Measurements from ENCODE around the gene ITM2B.
"Not testable (repeated sequence)": the region's sequence is repeated elsewhere in the genome, so short reads cannot be mapped to it uniquely, and the experiment has no call there.

Gene ITM2B

DNA sequence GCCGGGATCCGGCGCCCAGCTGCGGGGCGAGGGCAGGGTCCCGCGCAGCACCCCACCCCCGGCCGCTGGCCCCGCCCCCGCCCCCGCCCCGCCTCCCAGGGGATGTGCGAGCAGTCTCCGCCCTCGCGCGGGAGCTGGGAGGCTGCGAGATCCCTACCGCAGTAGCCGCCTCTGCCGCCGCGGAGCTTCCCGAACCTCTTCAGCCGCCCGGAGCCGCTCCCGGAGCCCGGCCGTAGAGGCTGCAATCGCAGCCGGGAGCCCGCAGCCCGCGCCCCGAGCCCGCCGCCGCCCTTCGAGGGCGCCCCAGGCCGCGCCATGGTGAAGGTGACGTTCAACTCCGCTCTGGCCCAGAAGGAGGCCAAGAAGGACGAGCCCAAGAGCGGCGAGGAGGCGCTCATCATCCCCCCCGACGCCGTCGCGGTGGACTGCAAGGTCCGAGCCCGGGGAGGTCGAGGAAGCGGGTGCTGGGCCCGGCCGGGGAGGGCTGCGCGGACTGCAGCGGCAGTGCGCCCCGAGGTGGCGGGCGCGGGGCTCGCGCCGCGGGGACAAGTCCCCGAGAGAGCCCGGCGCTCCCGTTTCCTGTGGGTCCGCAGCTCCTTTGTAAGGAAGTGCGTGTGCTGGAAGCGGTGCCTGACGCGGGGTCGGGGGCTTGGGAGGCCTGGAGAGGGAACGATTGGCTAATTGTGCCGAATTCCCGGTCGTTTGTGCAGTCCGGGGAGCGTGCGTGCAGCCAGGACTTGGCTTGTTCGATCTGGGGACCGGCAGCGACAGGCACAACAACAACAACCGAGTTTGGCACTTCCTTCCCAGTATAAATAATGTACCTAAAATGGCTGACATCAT is at the start of gene ITM2B:
Gene ITM2B, plus strand, starts transcription at position 161 of the 843 bp plus-strand sequence. Its CDS starts 155 bp downstream, at position 316.
- Histone ChIP-seq H3K27ac (ENCODE audit: low read depth, low read length) (peak within 1 kb of the TSS; percentile 97), H3K36me3 (ENCODE audit: insufficient read depth, low read length) (no peaks in the 10 kb centered on the region), H3K4me3 (ENCODE audit: low read depth in 1 of 2, low read length in 2 of 2) (peak within 1 kb of the TSS; percentile 76 to 99)

DNA sequence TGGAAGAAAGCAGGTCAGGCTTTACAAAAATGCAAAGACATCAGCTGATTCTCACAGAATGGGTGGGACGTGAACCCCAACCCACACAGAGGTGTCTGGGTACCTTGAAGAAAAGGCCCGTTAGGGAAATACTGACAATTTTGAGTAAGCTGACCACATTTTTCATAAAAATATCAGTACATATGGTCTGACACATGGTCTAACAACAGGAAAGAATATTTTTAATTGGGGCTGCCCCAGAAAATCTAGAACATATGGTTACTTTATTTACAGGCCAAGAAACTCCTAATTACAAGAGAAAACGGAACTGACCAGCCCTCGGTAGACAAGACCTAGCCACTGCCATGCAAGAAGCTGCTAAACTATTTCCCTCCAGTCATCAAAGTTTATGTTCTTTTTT is 48.7 kb upstream of the ITM2B start:
- no peak overlapping the region for H3K27ac ChIP-seq (ENCODE audit: low read depth, low read length)

More for the DNA sequence above, at the start of gene ITM2B:
- no peaks in the 10 kb centered on the region for H3K27me3 ChIP-seq (ENCODE audit: control insufficient read depth in 1 of 2, insufficient read depth in 2 of 2, low read length in 2 of 2)
- no peaks in the 10 kb centered on the region for H3K9me3 ChIP-seq (ENCODE audit: low read length)
- peak within 1 kb of the TSS; percentile 99 for H3K9ac ChIP-seq (ENCODE audit: low read length)
- H3K4me1 ChIP-seq (ENCODE audit: insufficient read depth, low read length) = peaks cover 34% of the 10 kb centered on the region

DNA sequence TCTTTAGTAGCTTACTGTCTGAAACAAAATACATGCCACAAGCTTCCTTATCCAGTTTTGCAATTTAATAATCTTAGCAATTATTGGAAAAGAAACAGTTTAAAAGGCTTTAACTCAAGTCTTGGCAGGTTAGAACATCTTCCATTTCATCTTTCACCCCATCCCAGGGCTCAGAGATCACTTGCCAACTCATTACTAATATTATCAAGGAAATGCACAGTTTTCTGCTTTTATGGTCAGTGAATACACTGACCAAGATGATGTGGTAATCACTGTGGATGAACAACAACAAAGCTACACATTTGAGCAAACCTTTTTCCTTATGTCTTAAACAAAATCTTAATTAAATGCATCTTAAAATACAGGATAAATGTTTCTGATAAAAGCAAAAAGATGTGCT is 48.0 kb upstream of the ITM2B start:
- Histone ChIP-seq H3K27ac (ENCODE audit: low read depth, low read length) (no peak overlapping the region), H3K36me3 (ENCODE audit: insufficient read depth, low read length) (no peaks in the 10 kb centered on the region)

More for the DNA sequence above, 48.7 kb upstream of the ITM2B start:
- no peaks in the 10 kb centered on the region for H3K27me3 ChIP-seq (ENCODE audit: control insufficient read depth in 1 of 2, insufficient read depth in 2 of 2, low read length in 2 of 2)
- H3K9ac ChIP-seq (ENCODE audit: low read length) = no peak overlapping the region
- no peaks in the 10 kb centered on the region for H3K4me1 ChIP-seq (ENCODE audit: insufficient read depth, low read length)
- H3K36me3 ChIP-seq (ENCODE audit: insufficient read depth, low read length) = no peaks in the 10 kb centered on the region
- no peaks in the 10 kb centered on the region for H3K9me3 ChIP-seq (ENCODE audit: low read length)
- no peak overlapping the region for H3K4me3 ChIP-seq (ENCODE audit: low read depth in 1 of 2, low read length in 2 of 2)

DNA sequence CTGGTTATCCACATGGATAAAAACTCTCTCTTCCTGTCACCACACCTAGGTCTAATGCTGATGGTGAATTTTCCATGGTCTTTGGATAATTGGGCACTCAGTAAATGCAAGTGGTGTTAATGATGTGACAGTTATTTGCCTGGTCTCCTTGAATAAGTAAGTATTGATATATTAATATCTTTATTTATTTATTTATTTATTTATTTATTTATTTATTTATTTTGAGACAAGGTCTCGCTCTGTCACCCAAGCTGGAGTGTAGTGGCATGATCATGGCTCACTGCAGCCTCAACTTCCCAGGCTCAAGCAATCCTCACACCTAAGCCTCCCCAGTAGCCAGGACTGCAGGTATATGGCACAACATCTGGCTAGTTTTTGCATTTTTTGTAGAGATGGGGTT is 46.3 kb upstream of the ITM2B start:
- no peak overlapping the region for H3K9ac ChIP-seq (ENCODE audit: low read length)
- H3K4me3 ChIP-seq (ENCODE audit: low read depth in 1 of 2, low read length in 2 of 2) = no peak overlapping the region
- H3K4me1 ChIP-seq (ENCODE audit: insufficient read depth, low read length) = no peaks in the 10 kb centered on the region
- no peak overlapping the region for H3K27ac ChIP-seq (ENCODE audit: low read depth, low read length)
- H3K9me3 ChIP-seq (ENCODE audit: low read length) = no peaks in the 10 kb centered on the region
- no peaks in the 10 kb centered on the region for H3K36me3 ChIP-seq (ENCODE audit: insufficient read depth, low read length)
- H3K27me3 ChIP-seq (ENCODE audit: control insufficient read depth in 1 of 2, insufficient read depth in 2 of 2, low read length in 2 of 2) = no peaks in the 10 kb centered on the region

More for the DNA sequence above, 48.0 kb upstream of the ITM2B start:
- Histone ChIP-seq H3K27me3 (ENCODE audit: control insufficient read depth in 1 of 2, insufficient read depth in 2 of 2, low read length in 2 of 2) (no peaks in the 10 kb centered on the region), H3K9ac (ENCODE audit: low read length) (no peak overlapping the region), H3K9me3 (ENCODE audit: low read length) (no peaks in the 10 kb centered on the region), H3K4me3 (ENCODE audit: low read depth in 1 of 2, low read length in 2 of 2) (no peak overlapping the region), H3K4me1 (ENCODE audit: insufficient read depth, low read length) (no peaks in the 10 kb centered on the region)

DNA sequence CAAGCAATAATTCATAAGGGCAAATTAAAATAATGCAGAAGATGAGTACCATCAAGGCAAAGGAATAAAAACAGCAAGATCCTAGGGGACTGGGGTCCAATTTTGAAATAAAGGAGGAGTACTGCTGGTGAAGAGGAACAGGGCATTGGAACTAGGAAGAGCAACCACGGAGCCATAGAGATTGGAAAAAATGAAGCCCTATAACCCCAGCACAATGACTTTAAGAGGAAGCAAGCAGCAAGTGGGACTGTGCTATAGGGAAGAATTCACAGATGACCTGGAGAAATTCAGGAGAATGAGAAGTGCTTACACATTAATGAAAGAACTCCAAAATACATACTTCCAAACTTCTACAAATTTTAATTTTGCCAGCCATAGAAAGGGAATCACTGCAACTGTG is 44.9 kb upstream of the ITM2B start:
- no peaks in the 10 kb centered on the region for H3K27me3 ChIP-seq (ENCODE audit: control insufficient read depth in 1 of 2, insufficient read depth in 2 of 2, low read length in 2 of 2)
- H3K9ac ChIP-seq (ENCODE audit: low read length) = no peak overlapping the region
- no peaks in the 10 kb centered on the region for H3K9me3 ChIP-seq (ENCODE audit: low read length)
- no peaks in the 10 kb centered on the region for H3K36me3 ChIP-seq (ENCODE audit: insufficient read depth, low read length)
- no peaks in the 10 kb centered on the region for H3K4me1 ChIP-seq (ENCODE audit: insufficient read depth, low read length)
- no peak overlapping the region for H3K4me3 ChIP-seq (ENCODE audit: low read depth in 1 of 2, low read length in 2 of 2)
- H3K27ac ChIP-seq (ENCODE audit: low read depth, low read length) = no peak overlapping the region

DNA sequence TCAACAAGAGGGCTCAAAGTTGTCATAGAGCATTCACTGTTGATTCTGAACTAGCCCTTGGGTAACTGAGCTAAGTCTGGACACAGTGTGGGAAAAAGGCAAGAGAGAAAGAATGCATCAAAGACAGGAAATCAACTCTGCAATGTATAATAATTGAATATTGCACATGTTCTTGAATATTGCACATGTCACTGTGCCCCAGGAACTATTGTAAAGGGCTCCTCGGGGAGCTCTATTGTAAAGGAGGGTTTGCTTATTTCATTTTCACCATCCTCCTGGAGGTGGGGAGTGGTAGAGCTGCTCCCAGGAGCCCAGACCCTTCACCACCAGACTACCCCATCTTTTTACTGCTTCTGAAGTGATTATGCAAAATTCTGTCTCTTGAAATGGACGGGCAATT is 44.4 kb upstream of the ITM2B start:
- H3K9me3 ChIP-seq (ENCODE audit: low read length) = no peaks in the 10 kb centered on the region
- no peak overlapping the region for H3K27ac ChIP-seq (ENCODE audit: low read depth, low read length)
- no peak overlapping the region for H3K9ac ChIP-seq (ENCODE audit: low read length)
- H3K27me3 ChIP-seq (ENCODE audit: control insufficient read depth in 1 of 2, insufficient read depth in 2 of 2, low read length in 2 of 2) = no peaks in the 10 kb centered on the region
- H3K36me3 ChIP-seq (ENCODE audit: insufficient read depth, low read length) = no peaks in the 10 kb centered on the region
- no peak overlapping the region for H3K4me3 ChIP-seq (ENCODE audit: low read depth in 1 of 2, low read length in 2 of 2)
- no peaks in the 10 kb centered on the region for H3K4me1 ChIP-seq (ENCODE audit: insufficient read depth, low read length)

DNA sequence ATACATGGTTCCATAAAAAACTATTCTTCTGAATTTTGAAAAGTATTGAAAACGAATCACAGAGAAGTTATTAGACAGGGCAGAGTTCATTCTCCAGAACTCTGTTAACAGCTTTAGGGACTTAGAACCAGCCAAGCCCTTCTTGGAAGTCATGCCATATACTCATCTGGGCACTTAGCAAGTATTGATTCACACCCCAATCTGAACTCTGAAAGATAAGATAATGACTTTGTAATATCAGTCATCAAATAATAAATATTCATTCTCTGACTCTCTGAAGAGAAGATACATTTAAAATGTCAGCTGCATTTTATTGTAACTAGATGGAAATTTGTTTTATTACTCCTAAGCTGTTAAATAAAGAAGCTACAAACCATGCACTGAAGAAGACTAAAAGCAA is 43.8 kb upstream of the ITM2B start:
- no peaks in the 10 kb centered on the region for H3K9me3 ChIP-seq (ENCODE audit: low read length)

DNA sequence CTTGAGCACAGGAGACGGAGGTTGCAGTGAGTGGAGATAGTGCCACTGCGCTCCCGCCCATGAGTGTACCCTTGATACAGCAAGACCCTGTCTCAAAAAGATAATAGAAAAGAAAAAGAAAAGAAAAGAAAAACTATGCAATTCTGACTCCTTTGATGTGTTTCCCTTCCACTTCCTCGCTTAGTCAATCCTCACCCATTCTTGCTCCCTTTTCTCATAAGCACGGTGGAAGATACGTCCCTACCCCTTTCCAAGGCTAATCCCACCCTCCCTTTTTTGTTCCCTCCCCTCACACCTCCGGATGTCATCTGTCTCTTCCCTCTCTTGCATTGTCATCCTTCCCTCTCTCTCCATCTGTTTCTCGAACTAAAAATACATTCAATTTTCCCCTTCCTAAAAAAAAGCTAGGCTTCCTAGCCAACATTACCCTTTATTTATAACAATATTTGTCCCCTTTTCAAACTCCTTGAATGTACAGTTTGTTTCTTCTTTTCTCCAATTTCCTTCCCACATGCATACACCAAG is 40.5 kb upstream of the ITM2B start:
- H3K27me3 ChIP-seq (ENCODE audit: control insufficient read depth in 1 of 2, insufficient read depth in 2 of 2, low read length in 2 of 2) = no peaks in the 10 kb centered on the region
- no peaks in the 10 kb centered on the region for H3K9me3 ChIP-seq (ENCODE audit: low read length)
- H3K4me3 ChIP-seq (ENCODE audit: low read depth in 1 of 2, low read length in 2 of 2) = no peak overlapping the region
- no peak overlapping the region for H3K27ac ChIP-seq (ENCODE audit: low read depth, low read length)
- H3K9ac ChIP-seq (ENCODE audit: low read length) = no peak overlapping the region
- no peaks in the 10 kb centered on the region for H3K36me3 ChIP-seq (ENCODE audit: insufficient read depth, low read length)
- H3K4me1 ChIP-seq (ENCODE audit: insufficient read depth, low read length) = no peaks in the 10 kb centered on the region

More for the DNA sequence above, 43.8 kb upstream of the ITM2B start:
- no peak overlapping the region for H3K4me3 ChIP-seq (ENCODE audit: low read depth in 1 of 2, low read length in 2 of 2)
- no peaks in the 10 kb centered on the region for H3K36me3 ChIP-seq (ENCODE audit: insufficient read depth, low read length)
- H3K4me1 ChIP-seq (ENCODE audit: insufficient read depth, low read length) = no peaks in the 10 kb centered on the region
- no peaks in the 10 kb centered on the region for H3K27me3 ChIP-seq (ENCODE audit: control insufficient read depth in 1 of 2, insufficient read depth in 2 of 2, low read length in 2 of 2)
- no peak overlapping the region for H3K27ac ChIP-seq (ENCODE audit: low read depth, low read length)
- no peak overlapping the region for H3K9ac ChIP-seq (ENCODE audit: low read length)

DNA sequence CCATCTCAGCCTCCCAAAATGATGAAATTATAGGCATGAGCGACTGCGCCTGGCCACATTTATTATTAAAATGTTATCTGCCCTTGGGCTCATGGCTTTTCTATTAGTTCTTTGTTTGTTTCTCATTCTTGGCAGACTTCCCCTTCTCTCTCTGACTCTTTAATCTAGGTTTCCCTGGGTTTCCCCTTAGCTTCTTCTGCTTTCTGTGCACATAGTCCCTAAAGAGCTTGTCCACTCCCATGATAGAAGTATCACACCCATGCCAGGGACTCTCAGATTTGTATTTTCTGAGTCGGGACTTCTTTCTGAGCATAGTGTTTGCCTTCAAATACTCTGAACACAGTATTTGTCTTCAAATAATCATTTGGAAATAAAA is 38.6 kb upstream of the ITM2B start:
- H3K4me1 ChIP-seq (ENCODE audit: insufficient read depth, low read length) = no peaks in the 10 kb centered on the region
- H3K9me3 ChIP-seq (ENCODE audit: low read length) = no peaks in the 10 kb centered on the region
- H3K36me3 ChIP-seq (ENCODE audit: insufficient read depth, low read length) = no peaks in the 10 kb centered on the region
- no peak overlapping the region for H3K9ac ChIP-seq (ENCODE audit: low read length)
- no peak overlapping the region for H3K4me3 ChIP-seq (ENCODE audit: low read depth in 1 of 2, low read length in 2 of 2)
- H3K27ac ChIP-seq (ENCODE audit: low read depth, low read length) = no peak overlapping the region
- H3K27me3 ChIP-seq (ENCODE audit: control insufficient read depth in 1 of 2, insufficient read depth in 2 of 2, low read length in 2 of 2) = no peaks in the 10 kb centered on the region

DNA sequence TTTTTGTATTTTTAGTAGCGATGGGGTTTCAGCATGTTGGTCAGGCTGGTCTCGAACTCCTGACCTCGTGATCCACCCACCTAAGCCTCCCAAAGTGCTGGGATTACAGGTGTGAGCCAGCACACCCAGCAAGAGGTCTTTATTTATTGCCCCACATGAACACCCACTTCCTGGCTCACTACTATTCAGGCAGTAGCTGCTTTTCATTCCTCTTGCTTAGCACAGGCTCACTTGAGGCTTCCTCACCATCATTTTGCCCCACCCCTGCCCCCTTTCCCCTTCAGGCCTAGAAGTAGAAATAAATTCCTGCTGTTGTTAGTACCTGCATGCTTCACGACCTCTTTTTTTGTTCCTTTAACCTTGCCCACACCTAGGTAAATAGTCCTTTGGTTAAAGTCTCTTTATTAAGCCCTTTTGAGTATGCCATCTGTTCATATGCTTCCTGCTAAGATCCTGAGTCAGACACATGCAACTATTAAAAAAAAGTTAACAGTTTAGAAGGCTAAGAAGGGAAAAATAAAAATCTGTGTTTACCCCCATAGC is 33.5 kb upstream of the ITM2B start:
- Histone ChIP-seq H3K9me3 (ENCODE audit: low read length) (no peaks in the 10 kb centered on the region), H3K4me1 (ENCODE audit: insufficient read depth, low read length) (no peaks in the 10 kb centered on the region), H3K27me3 (ENCODE audit: control insufficient read depth in 1 of 2, insufficient read depth in 2 of 2, low read length in 2 of 2) (no peaks in the 10 kb centered on the region), H3K9ac (ENCODE audit: low read length) (no peak overlapping the region), H3K36me3 (ENCODE audit: insufficient read depth, low read length) (no peaks in the 10 kb centered on the region), H3K27ac (ENCODE audit: low read depth, low read length) (no peak overlapping the region), H3K4me3 (ENCODE audit: low read depth in 1 of 2, low read length in 2 of 2) (no peak overlapping the region)

DNA sequence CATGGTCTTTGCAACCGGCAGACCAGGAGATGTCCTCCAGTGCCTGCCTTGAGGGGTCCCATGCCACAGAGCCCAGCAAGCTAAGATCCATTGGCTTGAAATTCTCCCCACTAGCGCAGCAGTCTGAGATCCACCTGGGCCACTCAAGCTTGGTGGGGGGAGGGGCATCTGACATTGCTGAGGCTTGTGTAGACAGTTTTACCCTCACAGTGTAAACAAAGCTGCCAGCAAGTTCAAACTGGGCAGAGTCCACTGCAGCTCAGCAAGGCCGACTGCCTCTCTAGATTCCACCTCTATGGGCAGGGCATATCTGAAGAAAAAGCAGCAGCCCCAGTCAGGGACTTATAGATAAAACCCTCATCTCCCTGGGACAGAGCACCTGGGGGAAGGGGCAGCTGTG is 32.0 kb upstream of the ITM2B start:
- Histone ChIP-seq H3K4me1 (ENCODE audit: insufficient read depth, low read length) (no peaks in the 10 kb centered on the region), H3K36me3 (ENCODE audit: insufficient read depth, low read length) (no peaks in the 10 kb centered on the region), H3K27me3 (ENCODE audit: control insufficient read depth in 1 of 2, insufficient read depth in 2 of 2, low read length in 2 of 2) (no peaks in the 10 kb centered on the region), H3K4me3 (ENCODE audit: low read depth in 1 of 2, low read length in 2 of 2) (no peak overlapping the region), H3K9ac (ENCODE audit: low read length) (no peak overlapping the region), H3K27ac (ENCODE audit: low read depth, low read length) (no peak overlapping the region), H3K9me3 (ENCODE audit: low read length) (no peaks in the 10 kb centered on the region)

DNA sequence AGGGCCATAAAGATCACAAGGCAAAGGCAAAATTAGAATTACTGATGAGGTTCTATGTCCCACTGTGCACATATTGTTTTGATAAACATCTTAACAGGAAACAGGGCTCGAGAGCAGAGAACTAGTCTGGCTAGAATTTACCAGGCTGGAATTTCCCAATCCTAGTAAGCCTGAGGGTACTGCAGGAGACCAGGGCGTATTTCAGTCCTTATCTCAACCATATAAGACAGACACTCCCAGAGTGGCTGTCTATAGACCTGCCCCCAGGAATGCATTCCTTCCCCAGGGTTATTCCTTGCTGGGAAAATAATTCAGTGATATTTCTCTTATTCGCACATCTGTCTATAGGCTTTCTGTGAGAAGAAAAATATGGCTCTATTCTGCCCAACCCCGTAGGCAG is 25.8 kb upstream of the ITM2B start:
- H3K9me3 ChIP-seq (ENCODE audit: low read length); H3K4me3 ChIP-seq (ENCODE audit: low read depth in 1 of 2, low read length in 2 of 2); H3K36me3 ChIP-seq (ENCODE audit: insufficient read depth, low read length); H3K27ac ChIP-seq (ENCODE audit: low read depth, low read length); H3K27me3 ChIP-seq (ENCODE audit: control insufficient read depth in 1 of 2, insufficient read depth in 2 of 2, low read length in 2 of 2); H3K9ac ChIP-seq (ENCODE audit: low read length); H3K4me1 ChIP-seq (ENCODE audit: insufficient read depth, low read length): not testable (repeated sequence)
